Left ventricle myocardium inferior (tissue), 1 donor: ENCODE measurements around the gene TSR3. TPM values are rescaled to one million over a fixed set of nuclear protein-coding genes. Genes with fewer than 3 reads are reported as not detected.

Experiments used
- DNase-seq: peaks from one replicate; pipeline ENCODE4 v3.0.0-alpha.2; 2020
- H3K27ac ChIP-seq: fragments of 200-600 bp; replicated peaks from 2 replicates; pipeline ENCODE4 v1.8.0; 2021
- H3K27me3 ChIP-seq: fragments of 200-600 bp; 2 replicates; pipeline ENCODE4 v1.8.0; 2021; ENCODE audit warnings: low read depth
- H3K36me3 ChIP-seq: fragments of 200-600 bp; 2 replicates; pipeline ENCODE4 v1.8.0; 2021
- H3K4me1 ChIP-seq: fragments of 200-600 bp; 2 replicates; pipeline ENCODE4 v1.8.0; 2021
- H3K4me3 ChIP-seq: fragments of 200-600 bp; 2 replicates; pipeline ENCODE4 v1.8.0; 2021; ENCODE audit warnings: mild to moderate bottlenecking, moderate library complexity
- H3K9me3 ChIP-seq: fragments of 200-600 bp; replicated peaks from 2 replicates; pipeline ENCODE4 v1.8.0; 2021
- intact Hi-C: fragments of 100-400 bp; cut with micrococcal nuclease; formaldehyde crosslinking; loops from one replicate; pipeline ENCODE4 v1.11.0; 2022
- total RNA-seq: library from RNA; stranded (reverse); fragmentation: NEBNext Ultra II Directional; extraction: Animal tissue kit (Norgen Biotek cat#: 25700); gene quantifications from one replicate; pipeline ENCODE4 v1.2.1, GENCODE V29; 2021
- TF ChIP-seq, protein P1 (sequence below): fragments of 200-600 bp; IDR thresholded peaks from 2 replicates; pipeline ENCODE4 v1.8.0; 2021; ENCODE audit warnings: antibody characterized with exemption, mild to moderate bottlenecking, borderline replicate concordance
- donor health status: DM: no; HTN: yes; CAD: no; lungs with severe emphysema.

The TSR3 gene
- total RNA-seq, 1 donor from 2014 or later: 54.9 TPM

DNA sequence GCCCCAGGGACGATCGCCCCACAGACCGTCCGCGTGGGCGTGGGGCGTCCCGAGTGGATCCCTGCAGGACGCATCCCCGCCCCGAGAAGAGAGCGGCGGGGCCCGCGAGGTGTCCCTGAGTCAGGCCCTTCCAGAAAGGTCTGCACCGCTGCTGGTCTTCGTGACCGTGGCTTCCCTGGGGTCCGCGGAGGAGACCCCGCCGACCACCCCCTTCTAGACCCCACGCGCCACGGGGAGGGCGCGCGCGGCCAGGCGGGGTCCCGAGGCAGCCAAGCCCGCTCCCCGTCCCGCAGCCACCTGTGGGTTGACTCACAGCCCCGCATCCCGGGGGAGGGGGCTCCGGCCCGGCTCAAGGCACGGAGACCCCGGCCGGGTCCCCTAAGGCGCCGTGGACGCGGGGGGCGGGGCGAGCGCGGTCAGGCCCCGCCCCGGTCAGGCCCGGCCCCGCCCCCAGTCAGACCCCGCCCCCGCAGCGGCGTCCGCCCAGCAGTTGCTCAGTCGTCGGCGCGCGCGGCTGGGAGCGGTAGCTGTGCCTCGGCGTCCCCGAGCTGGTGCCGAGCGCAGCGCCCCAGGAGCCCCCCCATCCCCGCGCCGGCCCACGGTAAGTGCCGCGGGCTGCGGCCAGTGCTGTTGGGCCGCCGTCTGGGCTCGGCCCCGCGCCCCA, 18.4 kb downstream of the TSR3 start, which contains the start of gene BAIAP3:
Gene BAIAP3, plus strand, starts transcription at position 497 of the 664 bp plus-strand sequence. CDS start 4,905 bp downstream, outside the sequence.
- intact Hi-C loops: no loop called here
- peak; percentile 54 for DNase-seq
- Histone ChIP-seq H3K4me1 (peaks cover 38% of the 10 kb centered on the region), H3K27me3 (peaks cover 57% of the 10 kb centered on the region), H3K36me3 (no peaks in the 10 kb centered on the region), H3K4me3 (peak within 1 kb of the TSS; percentile 68), H3K27ac (peak within 1 kb of the TSS; percentile 84), H3K9me3 (peaks cover 4% of the 10 kb centered on the region)
- TF ChIP-seq, protein P1, sequence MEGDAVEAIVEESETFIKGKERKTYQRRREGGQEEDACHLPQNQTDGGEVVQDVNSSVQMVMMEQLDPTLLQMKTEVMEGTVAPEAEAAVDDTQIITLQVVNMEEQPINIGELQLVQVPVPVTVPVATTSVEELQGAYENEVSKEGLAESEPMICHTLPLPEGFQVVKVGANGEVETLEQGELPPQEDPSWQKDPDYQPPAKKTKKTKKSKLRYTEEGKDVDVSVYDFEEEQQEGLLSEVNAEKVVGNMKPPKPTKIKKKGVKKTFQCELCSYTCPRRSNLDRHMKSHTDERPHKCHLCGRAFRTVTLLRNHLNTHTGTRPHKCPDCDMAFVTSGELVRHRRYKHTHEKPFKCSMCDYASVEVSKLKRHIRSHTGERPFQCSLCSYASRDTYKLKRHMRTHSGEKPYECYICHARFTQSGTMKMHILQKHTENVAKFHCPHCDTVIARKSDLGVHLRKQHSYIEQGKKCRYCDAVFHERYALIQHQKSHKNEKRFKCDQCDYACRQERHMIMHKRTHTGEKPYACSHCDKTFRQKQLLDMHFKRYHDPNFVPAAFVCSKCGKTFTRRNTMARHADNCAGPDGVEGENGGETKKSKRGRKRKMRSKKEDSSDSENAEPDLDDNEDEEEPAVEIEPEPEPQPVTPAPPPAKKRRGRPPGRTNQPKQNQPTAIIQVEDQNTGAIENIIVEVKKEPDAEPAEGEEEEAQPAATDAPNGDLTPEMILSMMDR: no peak

GRCh38 chr16:1332618-1333148, 19.0 kb downstream of the TSR3 start:
- TF ChIP-seq, protein P1: no peak
- no peak for DNase-seq
- intact Hi-C loops: no loop called here
- no peaks in the 10 kb centered on the region for H3K36me3 ChIP-seq
- peaks cover 38% of the 10 kb centered on the region for H3K4me1 ChIP-seq
- peak overlapping the region; percentile 84 for H3K27ac ChIP-seq
- H3K27me3 ChIP-seq: peaks cover 57% of the 10 kb centered on the region
- H3K9me3 ChIP-seq: peaks cover 4% of the 10 kb centered on the region
- peak overlapping the region; percentile 68 for H3K4me3 ChIP-seq

GRCh38 chr16:1331712-1332617, 19.7 kb downstream of the TSR3 start:
- H3K9me3 ChIP-seq: peaks cover 4% of the 10 kb centered on the region
- intact Hi-C loops: no loop called here
- peak; percentile 63 for DNase-seq
- H3K36me3 ChIP-seq: no peaks in the 10 kb centered on the region
- TF ChIP-seq, protein P1: no peak
- peaks cover 57% of the 10 kb centered on the region for H3K27me3 ChIP-seq
- peak overlapping the region; percentile 84 for H3K27ac ChIP-seq
- peak overlapping the region; percentile 68 for H3K4me3 ChIP-seq
- H3K4me1 ChIP-seq: peaks cover 45% of the 10 kb centered on the region

GRCh38 chr16:1330931-1331711, 20.6 kb downstream of the TSR3 start:
- Histone ChIP-seq H3K4me3 (peak overlapping the region; percentile 68), H3K9me3 (peaks cover 4% of the 10 kb centered on the region), H3K27ac (peak overlapping the region; percentile 84), H3K36me3 (no peaks in the 10 kb centered on the region), H3K4me1 (peaks cover 53% of the 10 kb centered on the region), H3K27me3 (peaks cover 54% of the 10 kb centered on the region)
- intact Hi-C loops: no loop called here
- no peak for DNase-seq
- TF ChIP-seq, protein P1: no peak
